GM20431 (cell line): ENCODE data around the gene GALNT8.
"Not testable (repeated sequence)": the region's sequence is repeated elsewhere in the genome, so short reads cannot be mapped to it uniquely, and the experiment has no call there.

ENCODE experiments used
- in situ Hi-C: fragments of 300-500 bp; cut with MseI, MboI; formaldehyde crosslinking; loops from one replicate; pipeline ENCODE4 v1.15.0; 2020; ENCODE audit warnings: low sequenced_read_pairs; ENCODE audit not compliant: unreplicated experiment

GALNT8 gene, protein sequence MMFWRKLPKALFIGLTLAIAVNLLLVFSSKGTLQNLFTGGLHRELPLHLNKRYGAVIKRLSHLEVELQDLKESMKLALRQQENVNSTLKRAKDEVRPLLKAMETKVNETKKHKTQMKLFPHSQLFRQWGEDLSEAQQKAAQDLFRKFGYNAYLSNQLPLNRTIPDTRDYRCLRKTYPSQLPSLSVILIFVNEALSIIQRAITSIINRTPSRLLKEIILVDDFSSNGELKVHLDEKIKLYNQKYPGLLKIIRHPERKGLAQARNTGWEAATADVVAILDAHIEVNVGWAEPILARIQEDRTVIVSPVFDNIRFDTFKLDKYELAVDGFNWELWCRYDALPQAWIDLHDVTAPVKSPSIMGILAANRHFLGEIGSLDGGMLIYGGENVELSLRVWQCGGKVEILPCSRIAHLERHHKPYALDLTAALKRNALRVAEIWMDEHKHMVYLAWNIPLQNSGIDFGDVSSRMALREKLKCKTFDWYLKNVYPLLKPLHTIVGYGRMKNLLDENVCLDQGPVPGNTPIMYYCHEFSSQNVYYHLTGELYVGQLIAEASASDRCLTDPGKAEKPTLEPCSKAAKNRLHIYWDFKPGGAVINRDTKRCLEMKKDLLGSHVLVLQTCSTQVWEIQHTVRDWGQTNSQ

DNA sequence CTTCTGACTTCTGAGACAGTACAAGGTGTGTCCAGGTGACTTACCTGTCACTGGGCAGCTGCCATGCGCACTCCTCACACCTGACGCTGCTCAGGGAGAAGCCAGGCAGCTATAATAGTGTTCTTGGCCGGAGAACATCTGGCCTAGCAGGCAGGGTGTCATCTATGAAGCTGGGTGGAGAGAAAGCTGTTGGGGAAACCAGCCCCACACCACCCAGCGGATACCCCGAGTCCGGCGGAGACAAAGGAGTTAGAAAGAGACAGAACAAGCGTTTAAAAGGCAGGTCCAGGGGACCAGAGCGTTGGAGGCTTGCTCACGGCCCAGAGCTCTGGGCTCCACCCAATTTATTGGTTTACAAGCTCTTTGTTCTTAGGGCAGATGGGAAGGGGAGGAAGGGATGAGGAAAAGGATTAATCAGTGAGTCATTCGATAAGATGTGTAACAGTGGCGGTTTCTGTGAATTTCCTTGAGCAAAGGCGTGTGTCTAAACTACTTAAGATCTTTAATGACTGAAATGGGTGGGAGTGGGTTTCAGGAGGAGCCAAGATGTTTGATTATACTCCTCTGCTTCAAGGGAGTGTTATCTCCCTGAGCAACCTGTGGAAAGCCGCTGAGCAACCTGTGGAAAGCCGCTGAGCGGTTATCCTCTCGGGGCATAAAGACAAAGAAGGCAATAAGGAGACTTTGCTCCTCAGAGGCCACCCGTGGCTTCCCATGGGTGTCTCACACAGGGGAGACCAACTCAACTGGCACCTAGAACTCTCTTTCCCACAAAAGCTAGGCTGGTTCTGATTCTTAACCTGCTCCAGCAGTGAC lies at the start of gene GALNT8:
Gene GALNT8 (plus strand): TSS at position 580 of the 816 bp plus-strand sequence. CDS start 278 bp downstream, outside the sequence.
- in situ Hi-C loops: no loop called here

DNA sequence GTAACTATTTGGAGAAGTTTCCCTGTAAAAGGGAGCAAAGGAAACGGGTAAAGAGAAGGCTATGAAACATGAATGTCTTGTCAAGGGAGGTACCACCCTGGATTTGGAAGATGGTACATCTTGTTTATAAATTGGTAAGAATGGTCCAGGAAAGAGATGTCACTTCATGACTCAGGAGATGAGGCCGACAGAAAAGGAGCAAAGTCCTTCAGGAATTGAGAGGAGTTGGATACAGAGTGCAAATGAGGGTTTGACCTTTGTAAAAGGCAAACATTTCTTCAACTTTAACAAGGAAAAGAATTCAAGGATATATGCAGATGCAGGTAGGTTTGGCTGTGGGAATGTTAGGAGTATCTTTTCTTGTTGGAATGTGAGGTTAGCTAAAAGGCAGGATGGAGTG lies 40.5 kb upstream of the GALNT8 start:
- in situ Hi-C loops: no loop called here

DNA sequence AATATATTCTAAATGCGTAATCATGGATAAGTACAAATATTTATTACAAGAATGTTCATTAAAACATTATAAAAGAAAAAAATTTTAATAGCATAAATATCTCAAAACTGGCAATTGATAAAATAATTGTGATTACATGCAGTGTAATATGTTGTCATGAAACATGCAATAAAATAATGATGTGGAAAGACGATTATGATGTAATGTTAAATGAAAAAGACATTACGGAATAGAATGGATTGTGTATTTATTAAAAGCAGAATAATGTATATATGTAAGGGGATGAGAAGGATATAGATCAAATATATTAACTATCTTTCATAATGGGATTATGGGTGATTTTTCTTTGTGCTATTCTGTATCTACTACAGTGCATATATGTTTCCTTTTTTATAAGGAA lies 38.5 kb upstream of the GALNT8 start:
- in situ Hi-C loops: no loop called here

DNA sequence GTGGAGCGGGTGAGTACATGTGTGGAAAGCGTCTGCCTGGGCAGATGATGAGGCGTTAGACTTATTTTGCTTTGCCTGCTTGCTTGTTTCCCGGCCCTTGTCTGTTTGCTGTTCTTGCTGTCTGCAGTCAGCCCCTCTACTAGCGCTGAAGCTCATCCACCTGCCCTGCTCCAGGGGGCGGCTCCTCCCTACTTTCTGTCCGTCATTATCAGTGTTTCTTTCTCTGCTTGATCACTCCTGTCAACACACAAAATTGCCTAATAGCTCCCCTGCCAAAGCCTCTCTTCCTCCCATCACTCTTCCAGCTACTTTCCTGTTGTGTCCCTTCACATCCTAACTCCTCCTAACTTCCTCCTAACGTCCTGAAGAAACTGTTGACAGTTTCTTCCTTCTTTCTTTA lies 34.9 kb upstream of the GALNT8 start:
- in situ Hi-C loops: no loop called here

DNA sequence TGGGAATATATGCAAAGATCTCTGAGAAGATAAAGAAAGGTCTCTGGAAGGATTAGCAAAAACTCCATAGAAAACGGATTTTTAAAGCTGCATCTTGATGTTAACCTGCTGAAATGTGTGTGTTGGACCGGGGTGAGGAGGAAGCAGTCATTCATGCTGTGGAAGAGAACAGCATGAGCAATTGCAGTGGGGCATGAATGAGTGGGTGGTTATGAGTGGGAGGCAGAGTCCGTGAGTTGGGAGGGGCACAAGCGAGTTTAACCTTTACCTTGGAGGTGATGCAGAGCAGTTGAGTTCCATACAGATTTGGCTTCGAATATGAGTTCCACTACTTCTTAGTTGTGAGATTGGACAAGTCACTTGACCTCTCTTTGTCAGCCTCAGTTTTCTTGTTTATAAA lies 29.4 kb upstream of the GALNT8 start:
- in situ Hi-C loops: no loop called here

DNA sequence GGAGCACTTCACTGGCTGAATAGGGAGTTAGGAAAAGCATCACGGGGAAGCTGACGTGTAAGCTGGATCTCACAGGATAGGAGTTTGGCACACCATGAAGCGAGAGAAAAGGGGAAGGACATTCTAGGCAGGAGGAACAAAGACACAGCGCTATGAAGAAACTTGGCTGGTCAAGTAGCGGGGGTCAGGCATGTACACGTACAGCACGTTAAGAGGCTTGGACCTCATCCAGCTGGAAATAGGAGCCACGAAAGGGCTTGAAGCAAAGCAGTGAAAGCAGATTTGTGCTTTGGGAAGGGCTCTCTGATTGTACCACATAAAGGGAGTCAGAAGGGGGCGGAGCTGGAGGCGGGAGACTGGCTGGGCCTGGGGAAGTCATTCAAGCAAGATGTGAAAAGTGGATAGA lies 19.6 kb upstream of the GALNT8 start:
- in situ Hi-C loops: no loop called here

DNA sequence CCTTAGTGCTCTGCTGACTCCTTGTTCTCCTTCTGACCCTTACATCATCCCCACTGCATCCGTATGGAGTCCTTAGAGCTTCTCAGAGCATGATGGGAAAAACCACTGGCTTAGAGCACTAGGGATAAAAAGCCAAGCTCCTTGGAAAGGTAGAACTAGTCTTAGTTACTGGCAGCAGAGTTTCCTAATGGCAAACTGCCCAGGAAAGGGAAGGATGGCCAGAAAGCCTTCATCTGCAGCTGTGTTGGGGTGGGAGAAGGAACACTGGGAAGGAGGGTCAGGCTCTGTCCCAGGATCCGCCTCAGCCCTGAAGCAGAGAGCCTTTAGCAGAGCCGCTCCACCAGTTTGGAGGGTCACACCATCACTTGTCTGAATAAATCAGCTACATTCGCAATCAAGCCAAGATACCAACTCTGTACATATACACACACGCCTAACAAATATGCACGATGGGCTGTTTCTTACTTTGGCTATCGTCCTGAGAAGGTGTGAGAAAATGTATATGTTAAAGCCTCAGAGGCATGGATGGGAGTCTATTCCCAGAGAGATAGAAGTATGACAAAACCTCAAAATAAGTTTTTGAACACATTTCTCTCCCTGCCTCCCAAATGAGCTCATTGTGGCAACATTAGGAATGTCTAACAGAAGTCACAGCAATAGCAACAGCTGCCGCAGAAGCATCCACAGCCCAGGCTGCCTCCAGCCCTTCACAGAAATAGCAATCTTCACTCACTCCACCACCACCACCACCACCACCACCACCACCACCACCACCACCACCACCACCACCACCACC lies 18.6 kb upstream of the GALNT8 start:
- in situ Hi-C loops: no loop called here

DNA sequence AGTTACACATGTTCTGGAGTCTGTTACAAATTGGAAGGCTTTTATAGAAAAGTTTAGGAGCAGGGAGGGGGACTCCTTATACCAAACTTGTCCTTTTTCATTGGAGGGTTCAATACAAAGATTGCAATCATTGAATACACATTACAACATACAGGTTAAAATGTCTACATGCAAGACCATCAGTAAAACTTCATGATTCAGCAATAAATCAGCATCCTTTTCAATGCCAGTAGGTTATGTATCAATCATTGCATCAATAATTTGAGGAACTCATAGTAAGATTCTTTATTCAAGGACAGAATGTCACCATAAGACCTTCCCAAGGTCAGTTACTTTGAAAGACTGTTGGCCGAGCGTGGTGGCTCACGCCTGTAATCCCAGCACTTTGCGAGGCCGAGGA lies 16.5 kb upstream of the GALNT8 start:
- in situ Hi-C loops: no loop called here

DNA sequence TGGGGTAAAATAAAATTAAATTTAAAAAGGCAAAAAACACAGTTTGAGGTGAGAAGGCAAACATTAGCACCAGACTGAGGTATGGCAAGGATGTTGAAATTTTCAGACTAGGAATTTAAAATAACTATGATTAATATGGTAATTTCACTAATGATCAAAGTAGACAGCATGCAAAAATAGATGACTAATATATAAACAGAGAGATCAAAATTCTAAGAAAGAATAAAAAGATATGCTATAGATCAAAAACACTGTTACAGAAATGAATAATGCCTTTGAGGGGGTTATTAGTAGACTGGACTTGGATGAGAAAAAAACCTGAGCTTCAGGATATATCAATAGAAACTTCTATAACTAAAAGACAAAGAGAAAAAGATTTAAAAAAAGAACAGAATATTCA lies 14.4 kb upstream of the GALNT8 start:
- in situ Hi-C loops: no loop called here

DNA sequence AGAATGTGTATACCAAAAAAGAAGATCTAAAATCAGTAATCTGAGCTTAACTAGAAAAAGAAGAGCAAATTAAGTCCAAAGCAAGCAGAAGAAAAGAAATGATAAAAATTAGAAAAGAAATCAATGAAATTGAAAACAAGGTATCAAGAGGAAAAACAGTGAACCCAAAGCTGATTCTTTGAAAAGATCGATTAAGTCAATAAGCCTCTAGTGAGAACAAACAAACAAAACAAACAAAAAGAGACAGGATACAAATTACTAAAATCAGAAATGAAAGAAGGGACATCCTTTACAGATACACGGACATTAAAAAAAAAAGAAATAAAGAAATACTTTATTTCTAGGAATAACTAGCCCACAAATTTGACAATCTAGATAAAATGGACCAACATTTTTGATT lies 12.9 kb upstream of the GALNT8 start:
- in situ Hi-C loops: no loop called here

DNA sequence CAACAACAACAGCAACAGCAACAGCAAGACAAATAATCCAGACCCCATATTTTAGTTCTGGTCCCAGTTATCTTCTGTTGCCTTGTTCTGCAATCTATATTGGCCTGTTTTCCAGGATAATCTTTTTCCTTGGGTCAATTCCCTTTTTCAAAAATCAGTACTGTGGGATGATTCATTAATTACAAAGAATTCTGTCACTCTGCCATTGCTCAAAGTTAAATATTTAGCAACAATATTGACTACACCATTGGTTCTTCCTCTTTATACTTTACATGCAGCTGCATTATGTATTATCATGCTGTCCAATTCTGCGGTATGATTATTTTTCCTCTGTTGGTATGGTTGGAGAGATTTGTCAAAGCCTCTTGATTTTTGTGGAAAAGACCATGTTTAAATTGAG lies 10.1 kb upstream of the GALNT8 start:
- in situ Hi-C loops: no loop called here

DNA sequence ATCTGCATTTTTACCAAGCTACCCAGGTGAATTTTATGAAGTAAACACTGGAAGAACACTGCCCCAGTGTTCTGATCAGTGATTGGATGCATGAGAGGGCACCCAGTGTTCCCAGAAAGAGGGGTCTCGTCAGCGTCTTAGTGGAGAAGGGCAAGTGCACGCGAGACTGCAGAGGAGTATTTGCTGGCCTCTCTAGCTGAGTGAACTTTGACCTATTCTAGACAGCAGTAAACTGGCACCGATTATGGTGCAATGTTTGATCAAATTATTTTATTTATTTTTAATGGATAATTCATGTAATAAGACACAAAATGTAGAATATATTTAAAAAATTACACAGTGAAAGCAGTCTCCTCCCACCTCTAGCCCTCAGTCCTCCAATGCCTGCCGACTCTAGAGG lies 5.3 kb upstream of the GALNT8 start:
- in situ Hi-C loops: no loop called here

DNA sequence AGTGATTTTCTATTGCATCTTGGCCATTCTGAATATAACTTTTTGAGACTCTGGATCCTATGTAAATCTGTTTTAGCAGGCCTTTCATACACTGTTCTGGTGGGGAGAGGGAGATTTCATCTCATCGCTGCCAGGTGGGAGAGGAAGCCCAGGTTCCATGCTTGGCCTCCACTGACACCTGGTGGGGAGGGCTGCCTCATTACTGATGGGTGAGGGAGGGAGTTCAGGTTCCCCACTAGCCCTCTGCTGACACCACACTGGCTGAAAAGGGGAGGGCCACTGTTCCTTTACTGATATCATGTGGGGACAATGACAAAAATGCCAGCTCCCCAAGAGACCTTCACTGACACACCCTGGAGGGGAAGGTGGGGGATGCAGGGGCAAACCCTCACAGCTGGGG lies 2.4 kb upstream of the GALNT8 start:
- in situ Hi-C loops: no loop called here

DNA sequence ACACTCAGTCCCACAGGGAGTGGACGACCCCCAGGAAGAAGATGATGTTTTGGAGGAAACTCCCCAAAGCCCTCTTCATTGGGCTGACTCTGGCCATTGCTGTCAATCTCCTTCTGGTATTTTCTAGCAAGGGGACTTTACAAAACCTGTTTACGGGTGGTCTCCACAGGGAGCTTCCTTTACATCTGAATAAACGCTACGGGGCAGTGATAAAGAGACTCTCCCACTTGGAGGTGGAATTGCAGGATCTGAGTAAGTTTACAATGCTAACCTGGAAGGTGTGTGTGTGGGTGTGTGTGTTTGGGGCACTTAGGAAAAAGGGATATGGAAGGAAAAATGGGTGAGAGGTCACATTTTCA lies 416 bp downstream of the GALNT8 start:
- in situ Hi-C loops: no loop called here

DNA sequence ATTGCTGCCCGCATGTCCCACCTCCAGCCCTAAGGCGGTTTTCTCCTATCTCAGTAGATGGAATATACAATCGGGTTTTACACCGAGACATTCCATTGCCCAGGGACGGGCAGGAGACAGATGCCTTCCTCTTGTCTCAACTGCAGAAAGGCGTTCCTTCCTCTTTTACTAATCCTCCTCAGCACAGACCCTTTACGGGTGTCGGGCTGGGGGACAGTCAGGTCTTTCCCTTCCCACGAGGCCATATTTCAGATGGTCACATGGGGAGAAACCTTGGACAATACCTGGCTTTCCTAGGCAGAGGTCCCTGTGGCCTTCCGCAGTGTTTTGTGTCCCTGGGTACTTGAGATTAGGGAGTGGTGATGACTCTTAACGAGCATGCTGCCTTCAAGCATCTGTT lies 1.4 kb downstream of the GALNT8 start:
- in situ Hi-C loops: not testable (repeated sequence)

DNA sequence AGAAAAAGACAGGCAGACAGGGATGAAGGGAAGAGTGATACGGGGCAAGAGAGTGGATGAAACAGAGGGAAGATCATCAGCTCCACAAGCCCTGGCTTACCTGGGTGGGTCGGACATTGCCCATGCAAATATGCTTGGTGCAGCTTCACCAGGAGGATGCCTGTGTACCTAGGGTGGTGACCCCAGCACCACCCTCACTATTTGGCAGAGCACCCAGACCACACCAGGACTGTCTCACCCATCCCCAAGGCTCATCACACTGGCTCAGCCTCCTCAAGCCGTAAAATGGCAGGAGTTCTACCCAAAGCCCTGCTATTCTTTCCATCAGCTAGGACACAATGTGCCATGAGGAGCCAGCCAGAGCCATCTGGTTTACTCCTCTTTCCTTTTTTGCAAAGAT lies 3.0 kb downstream of the GALNT8 start:
- in situ Hi-C loops: no loop called here

DNA sequence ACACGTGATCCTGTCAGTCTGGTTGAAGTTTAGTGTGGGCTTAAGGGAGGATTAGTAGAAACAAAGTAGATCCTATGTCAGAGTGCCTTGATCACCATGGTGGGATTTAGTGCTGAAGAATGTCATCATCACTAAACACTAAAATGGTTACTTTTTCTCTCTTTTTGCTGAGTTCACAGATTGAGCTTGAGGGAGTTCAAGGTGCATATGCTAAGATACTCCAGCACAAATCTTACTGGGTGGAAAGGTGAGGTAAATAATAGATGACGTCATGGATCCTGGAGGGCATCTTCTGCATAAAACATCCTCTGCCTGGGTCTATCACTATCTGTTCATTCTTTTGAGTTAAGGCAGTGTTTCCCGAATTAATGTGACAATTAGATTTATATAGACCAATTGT lies 4.9 kb downstream of the GALNT8 start:
- in situ Hi-C loops: no loop called here

DNA sequence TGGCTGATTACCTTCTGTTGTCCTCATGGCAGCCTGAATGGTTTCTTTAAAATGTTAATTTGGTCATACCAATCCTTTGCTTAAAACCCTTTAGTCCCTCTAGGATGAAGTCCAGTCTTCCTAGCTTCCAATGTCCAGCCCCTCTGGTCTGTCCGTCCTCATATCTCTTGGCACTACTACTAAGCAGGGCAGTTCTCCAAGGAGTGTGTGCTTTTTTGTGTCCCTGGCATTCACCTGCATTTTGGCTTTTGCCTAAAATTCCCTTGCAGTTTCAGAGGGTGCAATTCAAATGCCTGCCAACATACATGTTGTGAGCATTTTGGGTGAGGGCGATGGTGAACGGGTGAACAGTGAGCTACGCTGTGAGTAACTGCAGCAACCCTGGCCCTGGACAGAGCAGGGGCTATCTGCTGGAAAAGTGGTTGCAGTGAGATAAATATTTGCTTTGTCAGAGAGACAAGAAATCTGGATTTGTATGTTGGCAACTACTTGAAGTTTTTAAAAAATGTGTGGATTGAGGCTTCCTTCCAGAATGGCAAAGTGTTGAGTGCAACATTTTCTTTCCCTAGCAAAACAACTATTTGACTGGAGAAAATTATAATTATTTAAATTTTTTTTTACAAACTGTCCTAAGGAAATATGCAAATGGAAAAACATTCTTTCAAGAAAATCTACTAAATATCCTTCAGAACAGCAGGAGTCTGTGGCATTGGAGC lies 14.6 kb downstream of the GALNT8 start:
- in situ Hi-C loops: no loop called here

DNA sequence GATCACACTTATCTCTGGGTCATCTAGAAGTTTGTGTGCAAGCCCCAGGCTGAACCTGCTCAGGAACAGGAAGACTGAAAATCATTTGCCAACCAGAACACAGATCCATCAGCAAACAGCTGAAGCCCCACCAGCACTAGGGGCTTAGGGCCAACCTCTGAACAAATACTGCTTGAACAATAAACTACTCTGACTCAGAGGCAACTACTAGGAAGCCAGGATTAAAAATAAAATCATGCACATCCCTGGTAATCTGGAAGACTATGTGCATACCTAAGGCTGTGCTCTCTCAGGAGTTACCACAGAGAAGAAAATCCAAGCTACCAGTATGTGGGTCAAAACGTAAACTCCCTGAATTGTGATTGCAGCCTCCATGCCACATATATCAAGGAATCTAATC lies 15.9 kb downstream of the GALNT8 start:
- in situ Hi-C loops: no loop called here

DNA sequence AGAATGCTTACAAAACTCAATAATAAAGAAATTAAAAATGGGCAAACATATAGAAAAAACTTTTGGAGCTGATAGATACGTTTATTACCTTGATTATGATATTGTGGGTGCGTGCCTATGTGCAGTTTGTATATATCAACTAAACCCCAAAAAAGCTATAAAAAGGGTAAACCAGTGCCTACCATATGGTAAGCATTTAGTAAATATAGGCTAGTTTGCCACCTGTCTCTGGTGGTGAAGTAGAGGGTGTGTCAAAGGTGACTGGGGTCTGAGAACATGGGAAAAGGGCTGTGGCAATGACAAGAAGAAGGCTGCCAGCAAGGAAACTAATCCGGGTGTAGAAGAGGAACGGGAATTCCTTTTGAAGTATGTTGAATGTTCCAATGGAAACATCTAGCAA lies 18.3 kb downstream of the GALNT8 start:
- in situ Hi-C loops: no loop called here
